ENCODE data around the gene ZCCHC14. TPM values are rescaled to one million over a fixed set of nuclear protein-coding genes. Genes with fewer than 3 reads are reported as not detected.

Gene ZCCHC14
- total RNA-seq, 4 donors from 2014 or later, result 23.0 to 70.0 (median 27.6) TPM

DNA sequence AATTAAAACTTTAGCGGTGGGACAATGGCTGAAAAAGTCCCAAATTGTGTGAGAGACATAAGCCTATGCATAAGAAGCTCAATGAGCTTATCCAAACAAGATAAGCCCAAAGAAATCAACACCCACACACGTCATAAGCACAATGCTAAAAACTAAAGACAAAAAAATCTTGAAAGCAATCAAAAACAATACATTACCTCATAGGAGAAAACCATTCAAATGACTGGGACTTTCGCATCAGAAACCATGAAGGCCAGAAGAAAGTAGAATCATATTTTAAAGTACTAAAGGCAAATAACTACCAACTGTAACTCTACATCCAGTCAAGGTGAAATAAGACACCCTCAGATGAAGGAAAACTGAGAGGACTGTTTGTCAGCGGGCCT is 50.2 kb downstream of the ZCCHC14 start:
- H3K27me3 ChIP-seq, result no peaks in the 10 kb centered on the region
- WGBS, 2 donors, result 93 to 96% methylated on average over 4 of the region's 4 CpGs
- no peaks in the 10 kb centered on the region for H3K9me3 ChIP-seq
- intact Hi-C loops (cut with DNase I), result no loop called here
- no peak overlapping the region for H3K27ac ChIP-seq
- H3K4me1 ChIP-seq, result peaks cover 11% of the 10 kb centered on the region in 2 donors
- TF ChIP-seq, protein P1, sequence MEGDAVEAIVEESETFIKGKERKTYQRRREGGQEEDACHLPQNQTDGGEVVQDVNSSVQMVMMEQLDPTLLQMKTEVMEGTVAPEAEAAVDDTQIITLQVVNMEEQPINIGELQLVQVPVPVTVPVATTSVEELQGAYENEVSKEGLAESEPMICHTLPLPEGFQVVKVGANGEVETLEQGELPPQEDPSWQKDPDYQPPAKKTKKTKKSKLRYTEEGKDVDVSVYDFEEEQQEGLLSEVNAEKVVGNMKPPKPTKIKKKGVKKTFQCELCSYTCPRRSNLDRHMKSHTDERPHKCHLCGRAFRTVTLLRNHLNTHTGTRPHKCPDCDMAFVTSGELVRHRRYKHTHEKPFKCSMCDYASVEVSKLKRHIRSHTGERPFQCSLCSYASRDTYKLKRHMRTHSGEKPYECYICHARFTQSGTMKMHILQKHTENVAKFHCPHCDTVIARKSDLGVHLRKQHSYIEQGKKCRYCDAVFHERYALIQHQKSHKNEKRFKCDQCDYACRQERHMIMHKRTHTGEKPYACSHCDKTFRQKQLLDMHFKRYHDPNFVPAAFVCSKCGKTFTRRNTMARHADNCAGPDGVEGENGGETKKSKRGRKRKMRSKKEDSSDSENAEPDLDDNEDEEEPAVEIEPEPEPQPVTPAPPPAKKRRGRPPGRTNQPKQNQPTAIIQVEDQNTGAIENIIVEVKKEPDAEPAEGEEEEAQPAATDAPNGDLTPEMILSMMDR (IDR thresholded peaks at IDR 0.05), result no peak
- TF ChIP-seq POLR2A (IDR thresholded peaks at IDR 0.05), result no peak
- H3K4me3 ChIP-seq (replicated peaks in 1 of 3), result no peak overlapping the region
- H3K36me3 ChIP-seq, result peaks cover 3 to 4% of the 10 kb centered on the region in 2 donors
- no peak for DNase-seq

DNA sequence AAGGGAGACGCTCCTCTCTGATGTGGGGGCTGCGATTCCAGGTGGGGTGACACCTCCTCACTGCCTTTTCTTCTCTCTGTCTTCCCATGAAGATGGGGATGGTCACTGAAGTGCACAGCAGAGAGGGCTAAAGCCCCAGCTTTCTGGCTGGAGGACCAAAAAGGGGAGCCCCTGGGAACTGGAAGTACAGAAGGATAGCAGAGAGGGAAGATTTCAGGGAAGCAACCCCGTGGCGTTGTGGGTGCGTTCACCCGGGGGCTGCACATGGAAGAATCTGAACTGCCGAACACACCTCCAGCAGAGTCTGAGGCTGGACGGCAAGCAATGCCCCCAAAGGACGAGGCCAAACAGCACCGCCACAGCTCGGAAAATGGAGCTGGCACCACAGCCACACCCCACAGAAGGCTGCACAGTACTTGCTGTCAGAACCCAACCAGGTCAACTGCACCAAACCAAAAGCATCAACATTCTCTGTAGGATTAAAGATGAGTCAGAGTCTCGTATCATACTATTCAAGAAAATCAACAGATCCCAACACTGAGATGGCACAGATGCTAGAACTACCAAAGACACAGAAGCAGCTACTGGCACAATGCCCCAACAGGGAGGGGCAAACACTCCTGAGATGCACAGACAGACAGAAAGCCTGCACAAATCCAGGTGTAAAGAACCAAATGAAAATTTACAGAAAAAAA is 50.8 kb downstream of the ZCCHC14 start:
- Histone ChIP-seq H3K27me3 (no peaks in the 10 kb centered on the region), H3K27ac (no peak overlapping the region), H3K4me1 (peaks cover 14% of the 10 kb centered on the region in 2 donors), H3K4me3 (replicated peaks in 1 of 3) (no peak overlapping the region), H3K36me3 (peaks cover 0 to 4% of the 10 kb centered on the region in 2 donors), H3K9me3 (no peaks in the 10 kb centered on the region)
- intact Hi-C loops (cut with DNase I), result no loop called here
- no peak for DNase-seq
- no peak for TF ChIP-seq POLR2A (IDR thresholded peaks at IDR 0.05)
- TF ChIP-seq, protein P1 (IDR thresholded peaks at IDR 0.05), result no peak
- WGBS, 2 donors, result 97 to 98% methylated on average over 8 to 12 of the region's 12 CpGs

DNA sequence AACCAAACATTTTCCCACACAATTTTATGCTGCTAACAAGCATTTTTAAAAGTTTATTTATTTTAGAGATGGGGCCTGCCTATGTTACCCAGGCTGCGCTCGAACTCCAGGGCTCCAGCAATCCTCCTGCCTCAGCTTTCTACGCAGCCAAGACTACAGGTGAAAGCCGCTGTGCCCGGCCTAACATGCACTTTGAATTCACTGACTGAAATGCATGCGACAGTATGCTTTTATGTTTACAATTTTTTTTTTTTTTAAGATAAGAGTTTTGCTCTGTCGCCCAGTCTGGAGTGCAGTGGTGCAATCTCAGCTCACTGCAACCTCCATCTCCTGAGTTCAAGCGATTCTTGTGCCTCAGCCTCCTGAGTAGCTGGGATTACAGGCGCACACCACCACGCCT is 52.9 kb downstream of the ZCCHC14 start:
- 97% methylated on average over 10 of the region's 10 CpGs for WGBS, 2 donors
- Histone ChIP-seq H3K4me1 (peaks cover 19 to 31% of the 10 kb centered on the region in 2 donors), H3K36me3 (no peaks in the 10 kb centered on the region), H3K9me3 (no peaks in the 10 kb centered on the region), H3K27me3 (no peaks in the 10 kb centered on the region), H3K4me3 (replicated peaks in 1 of 3) (no peak overlapping the region), H3K27ac (no peak overlapping the region)
- TF ChIP-seq POLR2A (IDR thresholded peaks at IDR 0.05), result no peak
- TF ChIP-seq, protein P1 (IDR thresholded peaks at IDR 0.05), result no peak
- DNase-seq, result no peak
- intact Hi-C loops (cut with DNase I), result no loop called here

DNA sequence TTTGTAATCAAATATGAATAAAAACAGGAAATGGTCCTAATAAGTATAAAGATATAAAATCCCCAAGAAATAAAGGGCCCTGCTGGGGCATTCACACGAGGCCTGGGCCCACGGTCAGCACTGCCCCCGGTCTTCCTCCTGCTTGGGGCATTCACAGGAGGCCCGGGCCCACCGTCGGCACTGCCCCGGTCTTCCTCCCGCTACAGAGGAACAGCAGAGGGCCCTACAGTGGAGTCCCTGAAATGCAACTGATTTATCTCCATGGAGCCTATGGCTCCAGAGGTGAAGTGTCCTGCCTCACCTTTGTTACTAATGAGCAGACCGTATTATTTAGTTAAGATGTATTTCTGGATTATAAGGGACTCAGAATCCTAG is 54.2 kb downstream of the ZCCHC14 start:
- Histone ChIP-seq H3K27me3 (no peaks in the 10 kb centered on the region), H3K4me3 (replicated peaks in 1 of 3) (no peak overlapping the region), H3K36me3 (no peaks in the 10 kb centered on the region), H3K9me3 (no peaks in the 10 kb centered on the region), H3K4me1 (peaks cover 19 to 31% of the 10 kb centered on the region in 2 donors), H3K27ac (peak overlapping the region in 2 of 3 donors; percentile 7 to 69)
- no peak for DNase-seq
- WGBS, 2 donors, result 81 to 86% methylated on average over 9 of the region's 9 CpGs
- intact Hi-C loops (cut with DNase I), result no loop called here
- no peak for TF ChIP-seq POLR2A (IDR thresholded peaks at IDR 0.05)
- TF ChIP-seq, protein P1 (IDR thresholded peaks at IDR 0.05), result no peak

DNA sequence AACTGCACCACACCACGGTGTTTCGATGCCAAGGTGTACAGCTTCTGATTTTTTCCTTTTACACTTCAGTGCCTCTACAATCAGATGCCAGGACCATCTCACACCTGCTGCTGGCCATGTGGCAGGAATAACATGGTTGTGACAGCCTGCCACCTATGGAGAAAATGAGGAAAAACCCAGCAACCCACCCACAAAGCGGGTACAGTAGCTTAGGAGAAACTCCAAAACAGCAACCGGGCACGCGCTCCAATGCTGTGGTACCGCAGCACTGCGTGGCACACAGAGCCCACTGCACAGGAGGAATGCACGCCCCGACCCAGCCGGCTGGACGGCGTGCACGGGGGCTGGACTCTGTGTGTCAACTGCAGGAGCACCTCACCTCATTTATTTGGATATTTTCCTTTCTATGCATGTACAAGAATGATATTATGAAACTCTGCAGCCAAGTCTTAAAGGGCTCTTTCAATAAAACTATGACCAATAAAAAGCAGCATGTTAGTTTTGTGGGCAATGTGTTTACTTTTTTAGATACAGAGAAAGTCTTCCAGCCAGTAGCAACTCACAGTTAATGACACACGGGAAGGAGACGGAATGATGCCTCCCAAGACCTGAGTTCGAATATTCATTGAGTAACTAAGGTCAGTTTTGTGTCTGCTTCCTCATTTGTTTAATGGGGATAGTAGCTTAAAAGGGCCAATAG is 54.8 kb downstream of the ZCCHC14 start:
- intact Hi-C loops (cut with DNase I), result no loop called here
- WGBS, 2 donors, result 53 to 69% methylated on average over 12 to 17 of the region's 17 CpGs

More for the DNA sequence above, 54.8 kb downstream of the ZCCHC14 start:
- Histone ChIP-seq H3K27me3 (no peaks in the 10 kb centered on the region), H3K36me3 (no peaks in the 10 kb centered on the region), H3K27ac (peak overlapping the region in 2 of 3 donors; percentile 7 to 69), H3K9me3 (no peaks in the 10 kb centered on the region), H3K4me1 (peaks cover 19 to 35% of the 10 kb centered on the region in 2 donors), H3K4me3 (replicated peaks in 1 of 3) (no peak overlapping the region)
- TF ChIP-seq, protein P1 (IDR thresholded peaks at IDR 0.05), result peak in 3 of 6 experiments; percentile 19 to 22 (median 21)
- TF ChIP-seq POLR2A (IDR thresholded peaks at IDR 0.05), result no peak
- peak; percentile 38 to 51 for DNase-seq
